HEK293 (cell line): ENCODE results near the gene HMGXB3.

Experiments used
- CTCF ChIP-seq: fragments of 450-650 bp; formaldehyde crosslinking; IDR thresholded peaks from 2 replicates; pipeline ENCODE4 v1.5.1; 2016; ENCODE audit warnings: missing biosample characterization, missing genetic modification characterization
- ZBTB6 ChIP-seq: fragments of 450-650 bp; formaldehyde crosslinking; IDR thresholded peaks from 2 replicates; pipeline ENCODE4 v1.5.1; 2017; ENCODE audit warnings: missing biosample characterization, missing genetic modification characterization
- ZNF585B ChIP-seq: fragments of 450-650 bp; formaldehyde crosslinking; IDR thresholded peaks from 2 replicates; pipeline ENCODE4 v1.5.1; 2016; ENCODE audit warnings: missing biosample characterization, missing genetic modification characterization

GRCh38 chr5:149966946-149967345, 33.6 kb upstream of the HMGXB3 start:
- TF ChIP-seq CTCF (tag by site-specific recombination) = no peak
- no peak for TF ChIP-seq ZBTB6 (tag by site-specific recombination)
- no peak for TF ChIP-seq ZNF585B
